Ovary (tissue), 9 donors: ENCODE measurements around the gene ECE2. TPM values are rescaled to one million over a fixed set of nuclear protein-coding genes. Genes with fewer than 3 reads are reported as not detected.

Source experiments
- DNase-seq, 5 donors: peaks; one replicate each; pipeline ENCODE4 v3.0.0-alpha.2; 2019 to 2020
- H3K27ac ChIP-seq, 2 donors: fragments of 200-600 bp; one replicate each; pipeline versions ENCODE4 v1.5.1 to v1.8.0; 2019 to 2022
- H3K27me3 ChIP-seq: fragments of 200-600 bp; one replicate; pipeline ENCODE4 v1.8.0; 2022
- H3K36me3 ChIP-seq: fragments of 200-600 bp; sonication (generic); one replicate; pipeline ENCODE4 v1.5.1; 2019
- H3K4me1 ChIP-seq: one replicate; pipeline ENCODE4 v1.8.1; 2013; ENCODE audit warnings: mild to moderate bottlenecking, moderate library complexity; ENCODE audit not compliant: insufficient read depth
- H3K4me3 ChIP-seq: fragments of 200-600 bp; sonication (generic); one replicate; pipeline ENCODE4 v1.5.1; 2017
- H3K9me3 ChIP-seq, 2 donors: fragments of 200-600 bp in 1 of 2; sonication (generic) in 1 of 2; one replicate each; pipeline versions ENCODE4 v1.5.1 to v1.8.1; 2013 to 2019; ENCODE audit warnings: mild to moderate bottlenecking in 1 of 2, moderate library complexity in 1 of 2
- CTCF ChIP-seq, 3 donors: fragments of 450-650 bp in 2 of 3; fragments of 200-600 bp in 1 of 3; IDR thresholded peaks; one replicate each; pipeline versions ENCODE4 v1.5.1 to v1.8.0; 2016 to 2022; ENCODE audit warnings: antibody characterized with exemption in 3 of 3, mild to moderate bottlenecking in 1 of 3
- EP300 ChIP-seq: sonication (generic); formaldehyde crosslinking; IDR thresholded peaks from one replicate; pipeline ENCODE4 v1.6.1; 2017; ENCODE audit warnings: antibody characterized with exemption
- POLR2A ChIP-seq: fragments of 450-650 bp; IDR thresholded peaks from one replicate; pipeline ENCODE4 v1.6.1; 2017; ENCODE audit warnings: antibody characterized with exemption, mild to moderate bottlenecking, moderate library complexity
- WGBS, 3 donors: extraction: QIAGEN DNeasy Blood & Tissue Kit in 1 of 3; methylation state at CpG; one replicate each; pipeline versions ENCODE4 v1.1.5 to v1.1.7; 2013 to 2017; 5-methylcytosine and 5-hydroxymethylcytosine counted together
- intact Hi-C, 4 donors: fragments of 100-400 bp; cut with DNase I; formaldehyde crosslinking; loops; one replicate each; pipeline versions ENCODE4 v1.11.0 to v1.15.1; 2022 to 2023
- polyA plus RNA-seq, 2 donors: library from polyadenylated mRNA; stranded (reverse); fragments of 200-250 nt in 1 of 2; fragments of 350-450 nt in 1 of 2; fragmentation: Illumina TruSeq in 1 of 2; extraction: RNeasy Lipid Tissue Mini Kit (QIAGEN cat#74804) in 1 of 2; gene quantifications; one replicate each; pipeline ENCODE4 v1.2.3, GENCODE V29; 2013 to 2014
- total RNA-seq, 7 donors: library from RNA; depleted of rRNA in 2 of 7; stranded (reverse); fragments of >200 nt in 2 of 7; fragmentation: NEBNext Ultra II Directional in 3 of 7; extraction: Animal tissue kit (Norgen Biotek cat#: 25700) in 3 of 7; gene quantifications; one replicate each; pipeline versions ENCODE4 v1.1.0 to v1.2.4, GENCODE V29; 2016 to 2023
- donor health status: DM: no; HTN: no; CAD: no; lungs with moderate emphysema.
- donor health status: DM: no; HTN: no; CAD: no.
- donor health status: Bipolar disorder and iron deficiency.
- donor health status: DM: yes; HTN: yes; CAD: no.
- donor health status: DM: no; HTN: no; CAD: no.
- donor health status: DM: yes; HTN: yes; CAD: no.

ECE2 gene
- total and polyA plus RNA-seq, 9 donors: 0.43 TPM; not detected in 8

DNA sequence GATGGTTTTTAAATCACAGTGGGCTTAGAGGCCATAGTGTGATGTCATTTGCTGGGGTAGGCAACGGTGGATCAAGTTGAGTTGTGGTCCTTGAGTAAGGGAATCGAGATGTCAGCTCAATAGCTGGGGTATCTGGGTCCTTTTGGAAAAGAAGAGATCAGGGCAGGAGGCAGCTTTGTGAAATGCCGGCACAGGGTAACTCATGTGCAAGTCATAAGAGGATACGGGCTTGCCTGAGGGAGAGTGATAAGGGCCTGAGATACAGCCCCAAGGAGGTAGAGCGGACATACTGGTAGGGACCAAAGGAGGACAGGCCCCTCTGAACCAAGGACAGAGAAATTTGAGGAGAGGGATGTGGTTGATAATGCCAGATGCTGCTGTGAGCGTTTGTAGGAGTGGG lies 57.4 kb downstream of the ECE2 start:
- TF ChIP-seq CTCF (IDR thresholded peaks at IDR 0.05): no peak
- Histone ChIP-seq H3K36me3 (no peaks in the 10 kb centered on the region), H3K27me3 (no peaks in the 10 kb centered on the region), H3K27ac (no peak overlapping the region), H3K9me3 (no peaks in the 10 kb centered on the region), H3K4me3 (no peak overlapping the region), H3K4me1 (peaks cover 12% of the 10 kb centered on the region)
- intact Hi-C loops: no loop called here
- 27 to 52% (median 35%) methylated on average over 6 of the region's 6 CpGs for WGBS, 3 donors
- no peak for DNase-seq

- Histone ChIP-seq H3K4me3 (no peak overlapping the region), H3K27ac (no peak overlapping the region), H3K27me3 (no peaks in the 10 kb centered on the region), H3K4me1 (peaks cover 16% of the 10 kb centered on the region), H3K9me3 (no peaks in the 10 kb centered on the region), H3K36me3 (no peaks in the 10 kb centered on the region)
- DNase-seq: no peak
- intact Hi-C loops: no loop called here
- TF ChIP-seq EP300: no peak
- TF ChIP-seq POLR2A: no peak
- no peak for TF ChIP-seq CTCF (IDR thresholded peaks at IDR 0.05)
- WGBS, 3 donors: 20 to 34% (median 33%) methylated on average over 2 to 3 of the region's 3 CpGs
Measured at GRCh38 chr3:184333700-184334099, 57.9 kb downstream of the ECE2 start.

DNA sequence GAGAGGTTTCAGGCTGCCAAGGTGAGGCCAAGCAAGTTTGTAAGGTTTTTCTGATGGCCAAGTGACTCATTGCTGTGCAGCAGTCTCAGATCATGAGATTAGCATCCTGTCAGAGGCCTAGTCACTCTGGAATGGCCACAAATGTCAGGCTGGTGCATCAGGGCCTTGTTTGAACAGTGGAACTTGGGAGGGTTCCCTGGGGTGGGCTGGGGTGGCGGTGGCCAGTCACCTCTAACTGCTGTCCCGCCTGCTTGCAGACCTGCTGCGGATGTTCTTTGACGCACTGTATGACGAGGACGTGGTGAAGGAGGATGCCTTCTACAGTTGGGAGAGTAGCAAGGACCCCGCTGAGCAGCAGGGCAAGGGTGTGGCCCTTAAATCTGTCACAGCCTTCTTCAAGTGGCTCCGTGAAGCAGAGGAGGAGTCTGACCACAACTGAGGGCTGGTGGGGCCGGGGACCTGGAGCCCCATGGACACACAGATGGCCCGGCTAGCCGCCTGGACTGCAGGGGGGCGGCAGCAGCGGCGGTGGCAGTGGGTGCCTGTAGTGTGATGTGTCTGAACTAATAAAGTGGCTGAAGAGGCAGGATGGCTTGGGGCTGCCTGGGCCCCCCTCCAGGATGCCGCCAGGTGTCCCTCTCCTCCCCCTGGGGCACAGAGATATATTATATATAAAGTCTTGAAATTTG lies 58.8 kb downstream of the ECE2 start:
- 76% methylated on average over 15 of the region's 15 CpGs for WGBS, 3 donors
- H3K9me3 ChIP-seq: no peaks in the 10 kb centered on the region
- TF ChIP-seq EP300 (no peak), POLR2A (no peak), CTCF (IDR thresholded peaks at IDR 0.05) (no peak)
- no peak for DNase-seq
- H3K27ac ChIP-seq: peak overlapping the region; percentile 93 to 95
- no peaks in the 10 kb centered on the region for H3K36me3 ChIP-seq
- H3K27me3 ChIP-seq: no peaks in the 10 kb centered on the region
- peaks cover 20% of the 10 kb centered on the region for H3K4me1 ChIP-seq
- no peak overlapping the region for H3K4me3 ChIP-seq
- intact Hi-C loops: no loop called here

GRCh38 chr3:184335291-184335660 lies 59.5 kb downstream of the ECE2 start:
- TF ChIP-seq CTCF (IDR thresholded peaks at IDR 0.05) (no peak), EP300 (no peak), POLR2A (no peak)
- no peaks in the 10 kb centered on the region for H3K27me3 ChIP-seq
- no peaks in the 10 kb centered on the region for H3K9me3 ChIP-seq
- H3K27ac ChIP-seq: peak overlapping the region; percentile 93 to 95
- peaks cover 20% of the 10 kb centered on the region for H3K4me1 ChIP-seq
- no peak overlapping the region for H3K4me3 ChIP-seq
- no peaks in the 10 kb centered on the region for H3K36me3 ChIP-seq
- intact Hi-C loops: no loop called here
- DNase-seq: no peak
- 37 to 47% (median 39%) methylated on average over 4 of the region's 4 CpGs for WGBS, 3 donors
